Gastrocnemius medialis (tissue), 4 donors: ENCODE data around the gene ABCB6.
"Not testable (repeated sequence)": the region's sequence is repeated elsewhere in the genome, so short reads cannot be mapped to it uniquely, and the experiment has no call there.

Source experiments
- POLR2A ChIP-seq, 2 donors: fragments of 450-650 bp; IDR thresholded peaks; one replicate each; pipeline ENCODE4 v1.6.1; 2017; ENCODE audit warnings: antibody characterized with exemption in 2 of 2, mild to moderate bottlenecking in 2 of 2, moderate library complexity in 2 of 2
- TF ChIP-seq, protein P1 (sequence below), 5 experiments: fragments of 450-650 bp in 3 of 5; fragments of 200-600 bp in 2 of 5; sonication (generic) in 2 of 5; IDR thresholded peaks in 4 of 5; conservative IDR thresholded peaks in 1 of 5; 1 replicate in 4 of 5; 2 replicates in 1 of 5; pipeline ENCODE4 v1.5.1; 2016 to 2019; ENCODE audit warnings: antibody characterized with exemption in 5 of 5, mild to moderate bottlenecking in 3 of 5, moderate library complexity in 3 of 5

DNA sequence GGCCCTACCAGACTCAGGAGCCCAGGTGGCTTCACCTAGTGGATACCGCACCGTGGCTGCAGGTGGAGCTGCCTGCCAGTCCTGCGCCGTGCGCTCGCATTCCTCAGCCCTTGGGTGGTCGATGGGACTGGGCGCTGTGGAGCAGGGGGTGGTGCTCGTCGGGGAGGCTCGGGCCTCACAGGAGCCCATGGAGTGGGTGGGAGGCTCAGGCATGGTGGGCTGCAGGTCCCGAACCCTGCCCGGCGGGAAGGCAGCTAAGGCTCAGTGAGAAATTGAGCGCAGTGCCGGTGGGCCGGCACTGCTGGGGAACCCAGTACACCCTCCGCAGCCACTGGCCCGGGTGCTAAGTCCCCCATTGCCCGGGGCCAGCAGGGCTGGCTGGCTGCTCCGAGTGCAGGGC lies 17.4 kb downstream of the ABCB6 start:
- TF ChIP-seq, protein P1, sequence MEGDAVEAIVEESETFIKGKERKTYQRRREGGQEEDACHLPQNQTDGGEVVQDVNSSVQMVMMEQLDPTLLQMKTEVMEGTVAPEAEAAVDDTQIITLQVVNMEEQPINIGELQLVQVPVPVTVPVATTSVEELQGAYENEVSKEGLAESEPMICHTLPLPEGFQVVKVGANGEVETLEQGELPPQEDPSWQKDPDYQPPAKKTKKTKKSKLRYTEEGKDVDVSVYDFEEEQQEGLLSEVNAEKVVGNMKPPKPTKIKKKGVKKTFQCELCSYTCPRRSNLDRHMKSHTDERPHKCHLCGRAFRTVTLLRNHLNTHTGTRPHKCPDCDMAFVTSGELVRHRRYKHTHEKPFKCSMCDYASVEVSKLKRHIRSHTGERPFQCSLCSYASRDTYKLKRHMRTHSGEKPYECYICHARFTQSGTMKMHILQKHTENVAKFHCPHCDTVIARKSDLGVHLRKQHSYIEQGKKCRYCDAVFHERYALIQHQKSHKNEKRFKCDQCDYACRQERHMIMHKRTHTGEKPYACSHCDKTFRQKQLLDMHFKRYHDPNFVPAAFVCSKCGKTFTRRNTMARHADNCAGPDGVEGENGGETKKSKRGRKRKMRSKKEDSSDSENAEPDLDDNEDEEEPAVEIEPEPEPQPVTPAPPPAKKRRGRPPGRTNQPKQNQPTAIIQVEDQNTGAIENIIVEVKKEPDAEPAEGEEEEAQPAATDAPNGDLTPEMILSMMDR (IDR thresholded peaks at IDR 0.05 in 4 of 5, conservative IDR thresholded peaks at IDR 0.05 in 1 of 5): not testable (repeated sequence)
- TF ChIP-seq POLR2A (IDR thresholded peaks at IDR 0.05): not testable (repeated sequence)
